ENCODE measurements around the gene CMTM2. TPM values are rescaled to one million over a fixed set of nuclear protein-coding genes. Genes with fewer than 3 reads are reported as not detected.

Gene CMTM2
- total RNA-seq, 2 experiments from 2014 or later, result not detected

DNA sequence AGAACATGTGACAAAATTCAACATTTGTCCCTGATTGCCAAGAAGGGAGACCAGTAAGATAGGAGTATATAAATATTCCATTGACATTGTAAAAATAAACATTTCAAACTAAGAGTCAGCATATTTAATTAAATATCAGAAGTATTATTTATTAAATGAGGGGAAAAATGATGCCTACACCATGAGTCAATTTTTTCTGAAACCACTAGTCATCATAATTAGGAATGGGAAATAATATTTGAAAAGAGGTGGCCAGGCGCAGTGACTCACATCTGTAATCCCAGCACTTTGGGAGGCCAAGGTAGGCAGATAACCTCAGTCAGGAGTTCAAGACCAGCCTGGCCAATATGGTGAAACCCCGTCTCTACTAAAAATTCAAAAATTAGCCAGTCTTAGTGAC is 10.9 kb upstream of the CMTM2 start:
- TF ChIP-seq CTCF (IDR thresholded peaks at IDR 0.05), result no peak
- peaks cover 37% of the 10 kb centered on the region for H3K36me3 ChIP-seq (ENCODE audit: insufficient read depth, low read length)
- H3K4me3 ChIP-seq (ENCODE audit: low read length), result no peak overlapping the region
- H3K27me3 ChIP-seq (ENCODE audit: control insufficient read depth in 1 of 2, insufficient read depth in 2 of 2, low read length in 2 of 2), result no peaks in the 10 kb centered on the region
- H3K27ac ChIP-seq (ENCODE audit: low read depth in 1 of 2, low read length in 2 of 2), result no peak overlapping the region
- H3K4me1 ChIP-seq (ENCODE audit: insufficient read depth, low read length), result no peaks in the 10 kb centered on the region
- ATAC-seq (ENCODE audit: poor library complexity) (no peak), DNase-seq (no peak)
- Mint-ChIP-seq H3K36me3 (ENCODE audit: low read depth) (peaks cover 42% of the 10 kb centered on the region), H3K27me3 (no peaks in the 10 kb centered on the region), H3K4me3 (no peak overlapping the region), H3K9me3 (no peaks in the 10 kb centered on the region), H3K4me1 (ENCODE audit: low read depth) (peaks cover 6% of the 10 kb centered on the region), H3K27ac (no peak overlapping the region)
- ChIA-PET CTCF (interaction anchor here (0.9 kb wide), 1 partner anchor 8 kb away, joined by 3 read pairs; no protein-coding TSS in a partner anchor), POLR2A (interaction anchor here (1.9 kb wide), 1 partner anchor 16 kb away, joined by 5 read pairs; the partner anchor contains the start of gene CKLF)
- H3K9me3 ChIP-seq (ENCODE audit: control insufficient read depth in 1 of 2, insufficient read depth in 1 of 2, low read length in 2 of 2), result peaks cover 0 to 3% of the 10 kb centered on the region in 2 experiments
- intact Hi-C loops (cut with DNase I, micrococcal nuclease), result no loop called here

DNA sequence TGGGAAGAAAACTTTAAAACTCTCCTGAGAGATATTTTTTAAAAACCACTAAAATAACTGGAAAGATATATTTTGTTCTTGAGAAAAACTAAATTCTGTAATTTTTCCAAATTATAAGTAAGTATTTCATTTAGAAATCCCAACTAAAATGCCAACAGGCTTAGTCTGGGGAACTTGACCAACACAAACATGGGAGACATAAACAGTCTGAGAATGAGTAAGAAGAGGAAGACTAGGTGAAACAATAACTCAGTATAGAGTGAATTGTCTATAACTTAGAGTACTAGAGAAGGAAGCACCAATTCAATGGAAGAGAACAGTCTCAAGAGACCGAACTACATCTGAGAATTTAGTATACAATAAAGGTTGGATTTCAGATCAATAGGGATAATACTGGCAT is 10.1 kb upstream of the CMTM2 start:
- Histone ChIP-seq H3K27ac (ENCODE audit: low read depth in 1 of 2, low read length in 2 of 2) (no peak overlapping the region), H3K4me3 (ENCODE audit: low read length) (no peak overlapping the region), H3K4me1 (ENCODE audit: insufficient read depth, low read length) (no peaks in the 10 kb centered on the region), H3K27me3 (ENCODE audit: control insufficient read depth in 1 of 2, insufficient read depth in 2 of 2, low read length in 2 of 2) (no peaks in the 10 kb centered on the region), H3K9me3 (ENCODE audit: control insufficient read depth in 1 of 2, insufficient read depth in 1 of 2, low read length in 2 of 2) (peaks cover 0 to 3% of the 10 kb centered on the region in 2 experiments), H3K36me3 (ENCODE audit: insufficient read depth, low read length) (peaks cover 29% of the 10 kb centered on the region)
- ATAC-seq (ENCODE audit: poor library complexity) (no peak), DNase-seq (no peak)
- ChIA-PET CTCF (interaction anchor here (0.9 to 1.5 kb wide), 4 partner anchors 9 to 21 kb away, joined by 3 to 7 read pairs (median 3); no protein-coding TSS in a partner anchor), POLR2A (interaction anchor here (1.9 to 2.0 kb wide), 2 partner anchors 10 to 17 kb away, joined by 5 to 8 read pairs; partner anchors contain the start of genes CKLF and CMTM2)
- peaks cover 35% of the 10 kb centered on the region for H3K36me3 Mint-ChIP-seq (ENCODE audit: low read depth)
- H3K9me3 Mint-ChIP-seq, result no peaks in the 10 kb centered on the region
- no peak for TF ChIP-seq CTCF (IDR thresholded peaks at IDR 0.05)
- H3K4me1 Mint-ChIP-seq (ENCODE audit: low read depth), result peaks cover under 1% of the 10 kb centered on the region
- no peaks in the 10 kb centered on the region for H3K27me3 Mint-ChIP-seq
- no peak overlapping the region for H3K4me3 Mint-ChIP-seq
- peak overlapping the region; percentile 63 for H3K27ac Mint-ChIP-seq
- intact Hi-C loops (cut with DNase I, micrococcal nuclease), result no loop called here

- Mint-ChIP-seq H3K27ac (peak overlapping the region; percentile 63), H3K36me3 (ENCODE audit: low read depth) (peaks cover 29% of the 10 kb centered on the region), H3K9me3 (no peaks in the 10 kb centered on the region), H3K4me3 (no peak overlapping the region), H3K4me1 (ENCODE audit: low read depth) (no peaks in the 10 kb centered on the region), H3K27me3 (no peaks in the 10 kb centered on the region)
- no peak overlapping the region for H3K27ac ChIP-seq (ENCODE audit: low read depth in 1 of 2, low read length in 2 of 2)
- peaks cover 22% of the 10 kb centered on the region for H3K36me3 ChIP-seq (ENCODE audit: insufficient read depth, low read length)
- peaks cover 0 to 3% of the 10 kb centered on the region in 2 experiments for H3K9me3 ChIP-seq (ENCODE audit: control insufficient read depth in 1 of 2, insufficient read depth in 1 of 2, low read length in 2 of 2)
- CTCF ChIA-PET, result interaction anchor here (1.0 to 1.5 kb wide), 3 partner anchors 13 to 22 kb away, joined by 3 to 7 read pairs (median 3); no protein-coding TSS in a partner anchor
- intact Hi-C loops (cut with DNase I, micrococcal nuclease), result no loop called here
- no peak for TF ChIP-seq CTCF (IDR thresholded peaks at IDR 0.05)
- POLR2A ChIA-PET, result interaction anchor here (0.6 to 2.0 kb wide), 4 partner anchors 9 to 157 kb away, joined by 3 to 8 read pairs (median 4); partner anchors contain the start of genes CKLF and CMTM2
- H3K4me3 ChIP-seq (ENCODE audit: low read length), result no peak overlapping the region
- no peaks in the 10 kb centered on the region for H3K4me1 ChIP-seq (ENCODE audit: insufficient read depth, low read length)
- no peak for ATAC-seq (ENCODE audit: poor library complexity)
- DNase-seq, result no peak
- no peaks in the 10 kb centered on the region for H3K27me3 ChIP-seq (ENCODE audit: control insufficient read depth in 1 of 2, insufficient read depth in 2 of 2, low read length in 2 of 2)
These were observed 9.3 kb upstream of the CMTM2 start for GRCh38 chr16:66569827-66570405.

All from CD4-positive, alpha-beta T cell (primary cell).